NOMO-1 treated with dmso at 0.1 percent for 144 hours (cell line): ENCODE measurements around the gene VPS41.

ENCODE experiments used
- DNase-seq: peaks from one replicate; lab custom pipeline; 2025; ENCODE audit not compliant: unreplicated experiment; lab: John Stamatoyannopoulos, UW

The VPS41 gene

DNA sequence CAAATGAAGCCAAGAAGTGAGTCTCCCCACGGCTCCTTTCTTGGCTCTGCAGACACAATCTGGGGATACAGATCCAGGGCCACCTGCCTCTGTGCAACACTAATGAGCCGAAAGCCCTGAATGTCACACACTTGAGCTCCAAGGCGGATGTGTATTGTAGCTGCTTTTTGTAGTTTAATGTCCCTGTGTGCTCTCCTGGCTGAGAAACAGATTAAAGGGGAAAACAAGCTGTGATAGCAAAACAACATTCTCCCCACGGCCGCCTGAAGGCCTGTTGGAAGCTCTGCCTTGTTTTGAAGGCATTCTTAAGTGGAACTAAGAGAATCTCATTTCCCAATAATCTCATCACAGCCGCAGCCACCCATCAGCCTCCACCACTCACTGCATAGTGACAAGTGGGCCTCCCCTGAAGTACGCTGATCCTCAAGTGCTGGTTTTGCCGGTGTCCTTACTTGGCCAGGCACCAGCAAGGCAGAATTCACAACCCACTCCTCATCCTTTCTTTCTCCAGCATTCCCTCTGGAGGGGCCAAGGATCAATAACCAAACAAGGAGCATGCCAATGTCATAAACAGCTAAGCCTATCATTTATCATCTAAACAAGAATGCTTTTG, 233.4 kb downstream of the VPS41 start:
- no peak for DNase-seq

DNA sequence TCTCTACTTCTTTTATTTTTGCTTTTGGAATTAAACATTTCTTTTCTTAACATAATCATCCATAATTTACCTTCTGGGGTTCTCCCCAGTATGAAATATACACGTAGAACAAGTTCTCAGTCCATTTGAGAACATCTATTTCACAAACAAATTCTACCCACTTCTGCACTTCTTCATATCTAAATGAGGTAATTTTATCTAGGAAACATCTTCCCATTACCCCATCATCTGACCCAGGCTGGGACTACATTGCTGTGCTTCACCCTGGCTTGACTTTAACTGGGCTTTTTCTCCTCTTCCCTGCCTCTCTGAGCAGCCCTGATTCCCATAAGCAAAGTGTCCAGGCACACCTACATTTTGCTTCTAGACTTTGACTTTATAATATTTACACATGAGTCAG, 234.5 kb downstream of the VPS41 start:
- no peak for DNase-seq

DNA sequence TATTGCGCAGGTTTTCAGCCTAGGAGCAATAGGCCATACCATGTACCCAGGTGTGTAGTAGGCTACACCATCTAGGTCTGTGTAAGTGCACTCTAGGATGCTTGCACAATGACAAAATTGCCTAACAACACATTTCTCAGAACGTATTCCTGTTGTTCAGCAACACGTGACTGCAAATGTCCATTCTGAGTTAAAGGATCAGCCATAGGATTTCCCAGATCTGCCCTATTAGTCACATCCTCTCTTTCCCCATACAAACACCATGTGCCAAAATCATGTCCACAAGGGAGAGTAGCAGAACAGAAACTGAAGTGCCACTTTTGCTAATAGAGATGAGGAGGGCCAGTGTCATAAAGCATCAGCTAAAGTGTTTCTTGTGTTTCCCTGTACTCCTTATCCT, 235.2 kb downstream of the VPS41 start:
- no peak for DNase-seq
